HCT116 (cell line): Measurements from ENCODE around the gene TFCP2L1. TPM values are rescaled to one million over a fixed set of nuclear protein-coding genes. Genes with fewer than 3 reads are reported as not detected.
"Not testable (repeated sequence)": the region's sequence is repeated elsewhere in the genome, so short reads cannot be mapped to it uniquely, and the experiment has no call there.

Experiments
- ATAC-seq: fragments of 200-7000 bp; cut with Tn5 transposase; 2 replicates; pipeline ENCODE4 v1.9.1; 2020; ENCODE audit warnings: mild to moderate bottlenecking, moderate library complexity
- BruUV-seq: library from RNA; stranded (reverse); fragments of 400-500 nt; replicated peaks from 2 replicates; lab custom pipeline; 2021; lab: Mats Ljungman, UMichigan
- CTCF ChIA-PET: fragments of 300-600 bp; sonication (Branson Sonifier 250); formaldehyde crosslinking; loops from one replicate; lab custom pipeline; 2021; ENCODE audit warnings: antibody characterized with exemption; lab: Charles Lee
- POLR2A ChIA-PET: fragments of 300-600, 350-600 bp; sonication (Branson Sonifier 250); formaldehyde crosslinking; loops from one replicate; lab custom pipeline; 2021; ENCODE audit warnings: antibody characterized with exemption; lab: Charles Lee
- RAD21 ChIA-PET, 2 experiments: fragments of 300-600 bp; sonication (Branson Sonifier 250); formaldehyde crosslinking; loops; one replicate each; lab custom pipeline; 2023; ENCODE audit warnings: low total read pairs in 2 of 2; ENCODE audit not compliant: uncharacterized antibody in 2 of 2, unreplicated experiment in 2 of 2, low non-redundant PET in 1 of 2; lab: Charles Lee
- DNase-seq: peaks from one replicate; pipeline ENCODE4 v3.0.0-alpha.2; 2010; ENCODE audit warnings: low read depth, low spot score
- H2AFZ ChIP-seq: fragments of 200-600 bp; shearing (Covaris generic), sonication (generic); 2 replicates; pipeline ENCODE4 v1.6.1; 2017; ENCODE audit warnings: low read depth, mixed run types, mixed read lengths, antibody characterized with exemption, low read length; ENCODE audit not compliant: poor library complexity, severe bottlenecking
- H3K27ac ChIP-seq: 2 replicates; pipeline ENCODE4 v1.5.1; 2012; ENCODE audit warnings: low read depth, low read length
- H3K27me3 ChIP-seq: fragments of 200-600 bp; sonication (generic); 2 replicates; pipeline ENCODE4 v1.6.1; 2016; ENCODE audit warnings: mixed run types, low read length, mixed read lengths; ENCODE audit not compliant: insufficient read depth
- H3K36me3 ChIP-seq, 2 experiments: fragments of 200-500 bp in 1 of 2; fragments of 200-600 bp in 1 of 2; sonication (Bioruptor generic) in 1 of 2; sonication (generic) in 1 of 2; 2 replicates each; pipeline versions ENCODE4 v1.5.1 to v1.6.1; 2014 to 2016; ENCODE audit warnings: low read length in 2 of 2, inconsistent platforms in 1 of 2, mixed read lengths in 1 of 2, mixed run types in 1 of 2; ENCODE audit not compliant: insufficient read depth in 2 of 2, control insufficient read depth in 1 of 2
- H3K4me1 ChIP-seq, 2 experiments: fragments of 200-600 bp in 1 of 2; sonication (generic) in 1 of 2; 2 replicates each; pipeline versions ENCODE4 v1.5.1 to v1.6.1; 2012 to 2017; ENCODE audit warnings: low read length in 2 of 2, inconsistent platforms in 1 of 2, mild to moderate bottlenecking in 1 of 2, mixed read lengths in 1 of 2, mixed run types in 1 of 2, moderate library complexity in 1 of 2; ENCODE audit not compliant: insufficient read depth in 2 of 2, control insufficient read depth in 1 of 2
- H3K4me2 ChIP-seq: fragments of 200-600 bp; sonication (generic); 2 replicates; pipeline ENCODE4 v1.6.1; 2017; ENCODE audit warnings: mixed run types, low read length, mixed read lengths
- H3K4me3 ChIP-seq, 2 experiments: fragments of 200-600 bp in 1 of 2; sonication (generic) in 1 of 2; replicated peaks in 1 of 2; 2 replicates each; pipeline ENCODE4 v1.5.1; 2011 to 2016; ENCODE audit warnings: low read length in 2 of 2, control low read depth in 1 of 2, low read depth in 1 of 2, mild to moderate bottlenecking in 1 of 2, mixed read lengths in 1 of 2, mixed run types in 1 of 2
- H3K79me2 ChIP-seq: fragments of 200-600 bp; sonication (generic); 2 replicates; pipeline ENCODE4 v1.6.1; 2017; ENCODE audit warnings: mild to moderate bottlenecking, mixed run types, low read length, moderate library complexity, mixed read lengths; ENCODE audit not compliant: insufficient read depth
- H3K9ac ChIP-seq: fragments of 200-600 bp; sonication (generic); 2 replicates; pipeline ENCODE4 v1.6.1; 2016; ENCODE audit warnings: low read length, mixed read lengths
- H3K9me2 ChIP-seq: fragments of 200-600 bp; sonication (generic), shearing (Covaris generic); 2 replicates; pipeline ENCODE4 v1.6.1; 2017; ENCODE audit warnings: mixed run types, mild to moderate bottlenecking, moderate library complexity; ENCODE audit not compliant: insufficient read depth
- H3K9me3 ChIP-seq, 2 experiments: fragments of 200-500 bp in 1 of 2; fragments of 200-600 bp in 1 of 2; sonication (Bioruptor generic) in 1 of 2; sonication (generic) in 1 of 2; 2 replicates each; pipeline ENCODE4 v1.6.1; 2014 to 2017; ENCODE audit warnings: low read length in 2 of 2, mixed read lengths in 2 of 2, inconsistent platforms in 1 of 2, low read depth in 1 of 2, mild to moderate bottlenecking in 1 of 2, mixed run types in 1 of 2, moderate library complexity in 1 of 2; ENCODE audit not compliant: control insufficient read depth in 1 of 2, insufficient read depth in 1 of 2
- H4K20me1 ChIP-seq: fragments of 200-600 bp; sonication (generic), shearing (Covaris generic); 2 replicates; pipeline ENCODE4 v1.6.1; 2017; ENCODE audit warnings: mixed run types, mild to moderate bottlenecking, moderate library complexity; ENCODE audit not compliant: insufficient read depth
- ATF3 ChIP-seq: IDR thresholded peaks from 2 replicates; pipeline ENCODE4 v1.6.1; 2012
- CBX3 ChIP-seq: IDR thresholded peaks from 2 replicates; pipeline ENCODE4 v1.6.1; 2012; ENCODE audit warnings: low read depth
- CEBPB ChIP-seq: IDR thresholded peaks from 2 replicates; pipeline ENCODE4 v1.6.1; 2012; ENCODE audit warnings: low read depth
- JUND ChIP-seq: IDR thresholded peaks from 2 replicates; pipeline ENCODE4 v1.6.1; 2012
- RAD21 ChIP-seq: IDR thresholded peaks from 2 replicates; pipeline ENCODE4 v1.6.1; 2012; ENCODE audit warnings: low read depth, mild to moderate bottlenecking
- TCF7L2 ChIP-seq: IDR thresholded peaks from 2 replicates; pipeline ENCODE4 v1.7.0; 2011; ENCODE audit warnings: borderline replicate concordance, inconsistent platforms; ENCODE audit not compliant: insufficient read depth, insufficient read length; ENCODE audit errors: extremely low read depth
- YY1 ChIP-seq: IDR thresholded peaks from 2 replicates; pipeline ENCODE4 v1.6.1; 2011; ENCODE audit warnings: low read length, low read depth, moderate library complexity, mild to moderate bottlenecking; ENCODE audit not compliant: insufficient replicate concordance; ENCODE audit errors: extremely low read depth
- intact Hi-C: fragments of 100-400 bp; cut with micrococcal nuclease; formaldehyde crosslinking; loops from 2 replicates; pipeline ENCODE4 v1.10.0; 2022
- total RNA-seq: library from RNA; stranded (reverse); gene quantifications from one replicate; pipeline ENCODE4 v1.2.1, GENCODE V29; 2021; ENCODE audit not compliant: unreplicated experiment
- TF ChIP-seq, protein P1 (sequence below): IDR thresholded peaks from 2 replicates; pipeline ENCODE4 v1.6.1; 2012; ENCODE audit warnings: low read depth

The TFCP2L1 gene
- total RNA-seq, 1 experiment from 2014 or later = 8.4 TPM

DNA sequence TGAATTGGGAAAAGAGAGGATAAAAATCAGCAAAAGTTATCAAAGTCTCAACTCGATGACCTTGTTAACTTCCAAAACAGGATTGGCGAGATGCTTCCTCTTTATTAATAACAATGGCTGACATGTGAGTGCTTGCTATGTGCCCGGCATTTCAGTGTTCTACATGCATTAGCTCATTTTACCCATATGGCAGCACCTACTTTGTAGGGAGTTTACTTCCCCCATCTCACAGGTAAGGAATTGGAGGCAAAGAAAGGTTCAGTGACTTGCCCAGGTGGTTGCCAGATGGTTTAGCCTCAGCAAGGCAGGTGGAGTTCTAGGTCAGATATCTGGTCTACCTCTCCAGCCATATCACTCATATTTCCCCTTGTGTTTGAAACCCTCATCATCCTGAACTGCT, 12.4 kb downstream of the TFCP2L1 start:
- RAD21 ChIA-PET = no interaction called here
- DNase-seq = no peak
- Histone ChIP-seq H4K20me1 (no peaks in the 10 kb centered on the region), H3K9ac (no peak overlapping the region), H3K4me3 (no peak overlapping the region), H3K36me3 (no peaks in the 10 kb centered on the region), H2AFZ (no peak overlapping the region), H3K4me2 (no peak overlapping the region), H3K4me1 (no peaks in the 10 kb centered on the region), H3K27ac (no peak overlapping the region), H3K9me2 (no peaks in the 10 kb centered on the region), H3K9me3 (no peaks in the 10 kb centered on the region), H3K79me2 (no peaks in the 10 kb centered on the region), H3K27me3 (no peaks in the 10 kb centered on the region)
- POLR2A ChIA-PET = no interaction called here
- no TSS peak for BruUV-seq
- CTCF ChIA-PET = no interaction called here
- TF ChIP-seq ATF3 = no peak
- no peak for TF ChIP-seq CEBPB
- TF ChIP-seq YY1 = no peak
- TF ChIP-seq, protein P1, sequence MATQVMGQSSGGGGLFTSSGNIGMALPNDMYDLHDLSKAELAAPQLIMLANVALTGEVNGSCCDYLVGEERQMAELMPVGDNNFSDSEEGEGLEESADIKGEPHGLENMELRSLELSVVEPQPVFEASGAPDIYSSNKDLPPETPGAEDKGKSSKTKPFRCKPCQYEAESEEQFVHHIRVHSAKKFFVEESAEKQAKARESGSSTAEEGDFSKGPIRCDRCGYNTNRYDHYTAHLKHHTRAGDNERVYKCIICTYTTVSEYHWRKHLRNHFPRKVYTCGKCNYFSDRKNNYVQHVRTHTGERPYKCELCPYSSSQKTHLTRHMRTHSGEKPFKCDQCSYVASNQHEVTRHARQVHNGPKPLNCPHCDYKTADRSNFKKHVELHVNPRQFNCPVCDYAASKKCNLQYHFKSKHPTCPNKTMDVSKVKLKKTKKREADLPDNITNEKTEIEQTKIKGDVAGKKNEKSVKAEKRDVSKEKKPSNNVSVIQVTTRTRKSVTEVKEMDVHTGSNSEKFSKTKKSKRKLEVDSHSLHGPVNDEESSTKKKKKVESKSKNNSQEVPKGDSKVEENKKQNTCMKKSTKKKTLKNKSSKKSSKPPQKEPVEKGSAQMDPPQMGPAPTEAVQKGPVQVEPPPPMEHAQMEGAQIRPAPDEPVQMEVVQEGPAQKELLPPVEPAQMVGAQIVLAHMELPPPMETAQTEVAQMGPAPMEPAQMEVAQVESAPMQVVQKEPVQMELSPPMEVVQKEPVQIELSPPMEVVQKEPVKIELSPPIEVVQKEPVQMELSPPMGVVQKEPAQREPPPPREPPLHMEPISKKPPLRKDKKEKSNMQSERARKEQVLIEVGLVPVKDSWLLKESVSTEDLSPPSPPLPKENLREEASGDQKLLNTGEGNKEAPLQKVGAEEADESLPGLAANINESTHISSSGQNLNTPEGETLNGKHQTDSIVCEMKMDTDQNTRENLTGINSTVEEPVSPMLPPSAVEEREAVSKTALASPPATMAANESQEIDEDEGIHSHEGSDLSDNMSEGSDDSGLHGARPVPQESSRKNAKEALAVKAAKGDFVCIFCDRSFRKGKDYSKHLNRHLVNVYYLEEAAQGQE = no peak
- no peak for TF ChIP-seq CBX3
- no peak for TF ChIP-seq TCF7L2
- no peak for TF ChIP-seq RAD21
- no peak for TF ChIP-seq JUND
- no peak for ATAC-seq
- intact Hi-C loops = no loop called here

GRCh38 chr2:121269436-121269835, 15.6 kb downstream of the TFCP2L1 start:
- ATAC-seq, RAD21 ChIA-PET, intact Hi-C loops, H3K4me1 ChIP-seq, H3K4me2 ChIP-seq, H3K36me3 ChIP-seq, H3K9me2 ChIP-seq, H3K27ac ChIP-seq, BruUV-seq, H4K20me1 ChIP-seq, H3K4me3 ChIP-seq, CTCF ChIA-PET, DNase-seq, H3K79me2 ChIP-seq, POLR2A ChIA-PET, H3K9me3 ChIP-seq, H3K27me3 ChIP-seq, H2AFZ ChIP-seq, H3K9ac ChIP-seq: not testable (repeated sequence)
